ENCODE data around the gene FALEC. TPM values are rescaled to one million over a fixed set of nuclear protein-coding genes. Genes with fewer than 3 reads are reported as not detected.

The FALEC gene
- total RNA-seq, 2 experiments from 2014 or later = 0.64 TPM; not detected in 1

DNA sequence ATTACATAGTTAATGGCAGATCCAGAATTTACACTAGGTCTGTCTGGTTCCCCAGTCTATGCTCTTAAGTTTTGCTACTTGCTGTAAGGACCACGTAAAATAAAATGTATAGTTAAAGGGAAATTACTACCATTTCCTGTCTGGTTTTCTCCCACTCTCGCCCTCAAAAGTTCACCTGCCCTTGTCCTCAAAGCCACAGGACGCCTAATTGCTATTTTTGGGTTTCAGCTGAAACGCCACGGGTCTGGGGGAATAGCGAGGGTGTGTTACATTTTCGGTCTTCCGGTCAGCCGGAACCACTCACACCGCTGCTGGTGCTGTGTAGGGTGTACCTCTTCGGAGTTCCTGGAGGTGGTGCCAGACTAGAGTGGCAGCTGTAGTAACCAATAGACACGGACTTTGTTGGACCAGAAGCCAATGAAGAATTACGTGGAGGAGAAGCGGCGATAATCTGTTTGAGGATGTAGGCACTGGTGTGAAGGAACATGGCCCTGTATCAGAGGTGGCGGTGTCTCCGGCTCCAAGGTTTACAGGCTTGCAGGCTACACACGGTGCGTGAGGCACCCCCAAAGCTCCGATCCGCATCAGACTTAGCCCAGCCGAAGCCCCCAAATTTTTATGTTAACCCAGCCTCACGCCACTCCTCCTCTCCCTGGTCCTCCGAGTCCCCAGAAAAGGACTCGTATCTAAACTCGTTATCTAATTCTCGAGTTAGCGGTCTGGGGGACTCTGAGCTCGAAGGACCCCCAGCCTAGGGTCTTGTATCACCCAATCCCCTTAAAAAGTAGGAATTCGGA lies 28.4 kb upstream of the FALEC start, which contains the start of gene TARS2:
Gene TARS2, plus strand, starts transcription at position 454 of the 797 bp plus-strand sequence. Its CDS starts 32 bp downstream, at position 486.
- CTCF ChIA-PET = interaction anchor here (0.9 to 1.9 kb wide), 3 partner anchors 15 to 73 kb away, joined by 3 to 5 read pairs (median 3); no protein-coding TSS in a partner anchor
- peaks cover 22% of the 10 kb centered on the region for H3K4me1 Mint-ChIP-seq
- no peaks in the 10 kb centered on the region for H3K27me3 Mint-ChIP-seq
- peak within 1 kb of the TSS; percentile 95 for H3K4me3 Mint-ChIP-seq
- POLR2A ChIA-PET = no interaction called here
- H3K36me3 Mint-ChIP-seq (ENCODE audit: low read depth) = peaks cover 21% of the 10 kb centered on the region
- peak; percentile 98 for DNase-seq
- H3K9me3 Mint-ChIP-seq = no peaks in the 10 kb centered on the region
- H3K27ac Mint-ChIP-seq = peak within 1 kb of the TSS; percentile 98

DNA sequence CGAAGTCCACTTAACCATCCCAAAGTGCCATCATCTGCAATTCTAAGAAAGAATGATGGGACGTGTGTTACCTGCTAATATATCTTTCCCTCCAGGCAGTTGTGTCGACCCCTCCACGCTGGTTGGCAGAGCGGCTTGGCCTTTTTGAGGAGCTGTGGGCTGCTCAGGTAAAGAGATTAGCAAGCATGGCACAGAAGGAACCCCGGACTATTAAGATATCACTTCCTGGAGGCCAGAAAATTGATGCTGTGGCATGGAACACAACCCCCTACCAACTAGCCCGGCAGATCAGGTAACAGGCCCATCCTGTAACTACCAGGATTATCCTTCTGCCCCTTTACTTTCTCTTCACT lies 27.8 kb upstream of the FALEC start:
- Mint-ChIP-seq H3K9me3 (no peaks in the 10 kb centered on the region), H3K27me3 (no peaks in the 10 kb centered on the region), H3K27ac (peak overlapping the region; percentile 98), H3K36me3 (ENCODE audit: low read depth) (peaks cover 23% of the 10 kb centered on the region), H3K4me3 (peak overlapping the region; percentile 95), H3K4me1 (peaks cover 22% of the 10 kb centered on the region)
- ChIA-PET POLR2A (no interaction called here), CTCF (interaction anchor here (0.9 to 1.9 kb wide), 3 partner anchors 16 to 72 kb away, joined by 3 to 5 read pairs (median 3); no protein-coding TSS in a partner anchor)
- no peak for DNase-seq

DNA sequence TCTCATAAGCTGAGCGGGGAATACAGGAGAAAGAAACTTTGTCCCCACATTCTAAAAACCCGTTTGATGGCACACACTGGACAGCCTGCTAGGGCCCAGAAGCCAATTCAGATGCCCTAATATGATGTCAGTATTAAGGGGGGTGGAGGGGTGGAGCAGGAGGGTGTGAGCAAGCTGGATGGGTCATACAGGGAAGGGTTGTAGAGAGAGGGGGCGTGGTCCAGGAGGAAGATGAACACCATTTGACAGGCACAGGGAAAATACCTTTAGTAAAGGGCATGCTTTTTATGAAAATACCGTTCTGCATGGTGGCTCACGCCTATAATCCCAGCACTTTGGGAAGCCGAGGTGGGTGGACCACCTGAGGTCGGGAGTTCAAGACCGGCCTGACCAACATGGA lies 22.4 kb upstream of the FALEC start:
- H3K36me3 Mint-ChIP-seq (ENCODE audit: low read depth) = peaks cover 35% of the 10 kb centered on the region
- H3K4me1 Mint-ChIP-seq = peaks cover 9% of the 10 kb centered on the region
- no peak overlapping the region for H3K4me3 Mint-ChIP-seq
- ChIA-PET CTCF (interaction anchor here (1.1 kb wide), 1 partner anchor 72 kb away, joined by 3 read pairs; no protein-coding TSS in a partner anchor), POLR2A (interaction anchor here (0.8 kb wide), 1 partner anchor 122 kb away, joined by 3 read pairs; no protein-coding TSS in a partner anchor)
- DNase-seq = no peak
- H3K27ac Mint-ChIP-seq = no peak overlapping the region
- H3K9me3 Mint-ChIP-seq = no peaks in the 10 kb centered on the region
- H3K27me3 Mint-ChIP-seq = no peaks in the 10 kb centered on the region

DNA sequence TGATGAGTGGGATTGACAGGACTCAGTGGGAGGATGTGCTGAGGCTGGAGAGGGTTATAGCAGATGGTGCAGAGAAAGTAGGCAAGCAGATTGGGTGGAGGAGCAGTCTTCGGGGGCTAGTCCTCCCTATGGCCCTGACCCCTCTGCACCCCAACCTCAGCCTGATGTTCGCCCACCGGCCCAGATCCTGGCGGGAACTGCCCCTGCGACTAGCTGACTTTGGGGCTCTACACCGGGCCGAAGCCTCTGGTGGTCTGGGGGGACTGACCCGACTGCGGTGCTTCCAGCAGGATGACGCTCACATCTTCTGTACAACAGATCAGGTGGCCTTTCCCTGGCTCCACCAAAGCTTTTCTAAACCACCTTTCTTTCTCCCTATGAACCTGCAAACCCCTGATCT lies 17.2 kb upstream of the FALEC start:
- peaks cover 31% of the 10 kb centered on the region for H3K36me3 Mint-ChIP-seq (ENCODE audit: low read depth)
- no peak overlapping the region for H3K4me3 Mint-ChIP-seq
- no peak for DNase-seq
- ChIA-PET CTCF (interaction anchor here (1.4 kb wide), 1 partner anchor 51 kb away, joined by 4 read pairs; the partner anchor contains the start of gene ADAMTSL4), POLR2A (no interaction called here)
- no peaks in the 10 kb centered on the region for H3K4me1 Mint-ChIP-seq
- H3K27me3 Mint-ChIP-seq = no peaks in the 10 kb centered on the region
- H3K9me3 Mint-ChIP-seq = no peaks in the 10 kb centered on the region
- no peak overlapping the region for H3K27ac Mint-ChIP-seq

DNA sequence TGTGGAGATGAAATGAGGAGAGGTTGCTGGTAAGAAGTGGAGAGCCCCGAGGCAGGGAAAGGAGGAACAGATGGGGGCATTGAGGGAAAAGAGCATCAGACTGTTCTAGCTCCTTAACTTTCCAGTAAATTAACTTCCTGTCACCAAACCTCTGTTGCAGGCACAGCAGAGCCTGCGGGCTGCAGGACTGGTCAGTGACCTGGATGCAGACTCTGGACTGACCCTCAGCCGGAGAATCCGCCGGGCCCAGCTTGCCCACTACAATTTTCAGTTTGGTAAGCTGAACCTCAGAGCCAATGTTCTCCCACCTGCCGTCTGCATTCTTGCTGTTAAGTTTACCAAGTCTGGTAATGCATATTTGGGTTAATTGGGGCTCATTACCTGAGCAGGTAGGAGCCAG lies 10.1 kb upstream of the FALEC start:
- ChIA-PET CTCF (interaction anchor here (0.6 kb wide), 1 partner anchor 10 kb away, joined by 3 read pairs; no protein-coding TSS in a partner anchor), POLR2A (no interaction called here)
- H3K27ac Mint-ChIP-seq = no peak overlapping the region

DNA sequence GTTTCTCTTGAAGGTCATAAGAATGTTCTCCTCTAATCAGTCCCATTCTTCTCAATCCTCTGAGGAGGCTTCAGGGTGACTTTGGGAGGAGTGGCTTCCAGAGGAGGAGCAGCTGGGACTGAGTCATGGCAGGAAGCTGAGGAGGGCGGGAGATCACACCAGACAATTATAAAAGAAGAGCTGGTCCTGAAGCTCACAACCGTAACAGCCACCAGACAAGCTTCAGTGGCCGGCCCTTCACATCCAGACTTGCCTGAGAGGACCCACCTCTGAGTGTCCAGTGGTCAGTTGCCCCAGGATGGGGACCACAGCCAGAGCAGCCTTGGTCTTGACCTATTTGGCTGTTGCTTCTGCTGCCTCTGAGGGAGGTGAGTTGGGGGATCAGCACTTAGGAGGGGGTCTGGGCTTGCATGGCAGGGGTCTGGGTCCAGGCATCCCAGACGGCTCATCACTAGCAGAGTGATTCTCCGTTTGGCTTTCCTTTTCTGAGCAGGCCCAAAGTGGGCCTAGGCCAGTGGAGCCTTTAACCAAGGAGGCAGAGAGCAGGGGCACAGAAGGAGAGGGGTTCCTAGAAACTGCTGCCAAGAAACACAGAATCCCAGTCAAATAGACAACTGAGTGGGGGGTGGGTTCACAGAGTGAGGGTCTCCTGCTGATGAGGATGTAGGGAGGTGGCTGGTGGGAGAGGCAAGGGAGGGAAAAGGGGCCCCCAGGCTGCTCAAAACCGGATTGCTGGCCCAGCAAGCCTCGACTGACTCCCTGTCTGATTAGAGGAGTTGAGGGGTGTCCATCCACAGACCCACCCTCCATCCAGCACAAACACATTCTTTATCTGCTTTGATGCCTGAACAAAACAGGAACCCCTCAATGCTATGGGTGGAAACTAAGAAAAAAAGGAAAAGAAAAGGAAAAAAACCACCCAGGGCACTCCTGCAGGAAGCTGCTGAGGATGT lies 7.4 kb upstream of the FALEC start, which contains the start of gene ECM1:
Gene ECM1, plus strand, starts transcription at position 198 of the 953 bp plus-strand sequence. Its CDS starts 101 bp downstream, at position 299.
- ChIA-PET POLR2A (no interaction called here), CTCF (interaction anchor here (0.8 to 2.8 kb wide), 3 partner anchors 8 to 51 kb away, joined by 3 to 9 read pairs (median 6); partner anchors contain the start of gene FALEC)
- Mint-ChIP-seq H3K36me3 (ENCODE audit: low read depth) (peaks cover 19% of the 10 kb centered on the region), H3K27ac (no peak within 1 kb of the TSS), H3K9me3 (no peaks in the 10 kb centered on the region), H3K4me3 (no peak within 1 kb of the TSS), H3K4me1 (peaks cover 5% of the 10 kb centered on the region), H3K27me3 (no peaks in the 10 kb centered on the region)
- no peak for DNase-seq

More for the DNA sequence above, 10.1 kb upstream of the FALEC start:
- Mint-ChIP-seq H3K36me3 (ENCODE audit: low read depth) (peaks cover 27% of the 10 kb centered on the region), H3K4me1 (peaks cover 5% of the 10 kb centered on the region), H3K9me3 (no peaks in the 10 kb centered on the region), H3K4me3 (no peak overlapping the region), H3K27me3 (no peaks in the 10 kb centered on the region)
- no peak for DNase-seq

DNA sequence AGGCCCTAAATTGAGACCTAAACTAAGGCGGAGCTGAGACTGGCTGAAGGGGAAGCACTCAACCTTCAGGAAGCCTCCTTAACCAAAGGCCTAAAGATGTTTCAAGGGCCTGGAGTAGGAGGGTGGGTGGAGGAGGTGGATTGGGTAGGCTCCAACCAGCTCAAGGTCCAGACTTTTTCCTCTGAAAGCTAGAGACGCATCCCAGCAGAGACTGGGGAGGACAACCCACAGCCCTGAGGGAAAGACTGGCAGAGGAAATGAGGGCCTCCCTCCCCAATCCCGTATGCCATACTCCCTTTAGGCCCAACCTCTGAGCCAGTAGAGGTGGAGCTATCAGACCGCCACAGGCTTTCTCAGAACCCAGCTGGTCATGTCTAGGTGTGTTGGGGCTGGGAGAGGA lies 6.6 kb upstream of the FALEC start:
- CTCF ChIA-PET = interaction anchor here (0.5 to 2.8 kb wide), 3 partner anchors 8 to 134 kb away, joined by 3 to 9 read pairs (median 3); partner anchors contain the start of gene FALEC
- H3K4me3 Mint-ChIP-seq = no peak overlapping the region
- H3K27me3 Mint-ChIP-seq = no peaks in the 10 kb centered on the region
- POLR2A ChIA-PET = no interaction called here
- peaks cover 5% of the 10 kb centered on the region for H3K4me1 Mint-ChIP-seq
- H3K36me3 Mint-ChIP-seq (ENCODE audit: low read depth) = peaks cover 18% of the 10 kb centered on the region
- H3K27ac Mint-ChIP-seq = no peak overlapping the region
- H3K9me3 Mint-ChIP-seq = no peaks in the 10 kb centered on the region
- DNase-seq = no peak

DNA sequence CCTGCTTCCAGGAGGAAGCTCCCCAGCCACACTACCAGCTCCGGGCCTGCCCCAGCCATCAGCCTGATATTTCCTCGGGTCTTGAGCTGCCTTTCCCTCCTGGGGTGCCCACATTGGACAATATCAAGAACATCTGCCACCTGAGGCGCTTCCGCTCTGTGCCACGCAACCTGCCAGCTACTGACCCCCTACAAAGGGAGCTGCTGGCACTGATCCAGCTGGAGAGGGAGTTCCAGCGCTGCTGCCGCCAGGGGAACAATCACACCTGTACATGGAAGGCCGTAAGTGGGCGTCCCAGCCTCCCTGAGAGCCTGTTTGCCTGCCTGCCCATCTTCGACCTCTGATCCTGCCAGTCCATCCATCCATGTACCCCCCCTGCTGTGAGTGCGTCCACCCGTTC lies 4.0 kb upstream of the FALEC start:
- CTCF ChIA-PET = interaction anchor here (0.6 kb wide), 1 partner anchor 31 kb away, joined by 3 read pairs; no protein-coding TSS in a partner anchor
- peaks cover 17% of the 10 kb centered on the region for H3K4me1 Mint-ChIP-seq
- no peaks in the 10 kb centered on the region for H3K27me3 Mint-ChIP-seq
- H3K36me3 Mint-ChIP-seq (ENCODE audit: low read depth) = peaks cover 9% of the 10 kb centered on the region
- POLR2A ChIA-PET = no interaction called here
- H3K27ac Mint-ChIP-seq = no peak overlapping the region
- H3K9me3 Mint-ChIP-seq = no peaks in the 10 kb centered on the region
- H3K4me3 Mint-ChIP-seq = no peak overlapping the region
- DNase-seq = no peak

DNA sequence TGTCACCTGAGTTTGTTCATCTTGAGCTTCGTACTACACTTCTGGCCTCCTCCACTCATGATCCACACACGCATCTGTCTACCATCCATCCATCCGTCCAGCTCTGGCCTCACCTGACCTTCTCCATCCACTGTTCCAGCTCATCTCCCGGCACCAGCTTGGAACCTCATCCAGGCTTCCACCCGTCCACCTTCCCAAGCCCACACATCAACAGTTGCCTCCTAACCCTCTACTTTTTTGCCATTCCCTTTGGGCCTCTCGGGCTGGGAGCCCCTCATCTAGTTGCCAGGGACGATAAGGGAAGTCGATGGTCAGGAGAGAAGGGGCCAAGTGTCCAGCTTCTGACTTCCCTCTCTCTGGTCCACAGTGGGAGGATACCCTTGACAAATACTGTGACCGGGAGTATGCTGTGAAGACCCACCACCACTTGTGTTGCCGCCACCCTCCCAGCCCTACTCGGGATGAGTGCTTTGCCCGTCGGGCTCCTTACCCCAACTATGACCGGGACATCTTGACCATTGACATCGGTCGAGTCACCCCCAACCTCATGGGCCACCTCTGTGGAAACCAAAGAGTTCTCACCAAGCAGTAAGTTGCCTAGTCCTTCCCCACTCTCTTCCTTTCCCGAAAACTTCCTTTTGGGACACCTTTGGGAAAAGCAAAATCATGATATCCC lies 3.4 kb upstream of the FALEC start:
- ChIA-PET CTCF (interaction anchor here (0.6 to 1.0 kb wide), 2 partner anchors 25 to 32 kb away, joined by 3 read pairs; partner anchors contain the start of gene TARS2), POLR2A (interaction anchor here (0.6 kb wide), 1 partner anchor 51 kb away, joined by 3 read pairs; no protein-coding TSS in a partner anchor)
- peak overlapping the region; percentile 21 for H3K27ac Mint-ChIP-seq
- no peak for DNase-seq
- H3K9me3 Mint-ChIP-seq = no peaks in the 10 kb centered on the region
- H3K4me1 Mint-ChIP-seq = peaks cover 20% of the 10 kb centered on the region
- H3K36me3 Mint-ChIP-seq (ENCODE audit: low read depth) = peaks cover 4% of the 10 kb centered on the region
- no peaks in the 10 kb centered on the region for H3K27me3 Mint-ChIP-seq
- H3K4me3 Mint-ChIP-seq = no peak overlapping the region

DNA sequence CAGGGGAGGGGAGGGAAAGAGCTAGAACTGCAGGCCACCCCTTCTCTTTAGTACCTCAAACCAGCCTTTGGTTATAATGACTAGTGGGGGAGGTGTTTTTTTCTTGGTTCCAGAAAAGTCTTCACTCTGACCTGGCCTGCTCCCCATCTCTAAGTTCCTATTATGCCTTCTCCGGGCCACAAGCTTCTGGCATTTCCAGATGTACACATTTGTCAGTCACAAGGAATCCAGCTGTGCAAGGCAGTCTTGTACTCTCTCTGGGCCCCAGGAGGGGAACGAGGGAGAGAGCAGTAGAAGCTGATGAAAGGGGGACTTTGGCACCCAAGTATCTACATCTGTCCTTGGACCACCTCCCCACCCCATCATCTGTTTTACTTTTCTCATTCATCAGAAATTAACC lies 2.7 kb upstream of the FALEC start:
- DNase-seq = no peak
- no peak overlapping the region for H3K27ac Mint-ChIP-seq
- no peaks in the 10 kb centered on the region for H3K9me3 Mint-ChIP-seq
- H3K36me3 Mint-ChIP-seq (ENCODE audit: low read depth) = peaks cover under 1% of the 10 kb centered on the region
- CTCF ChIA-PET = interaction anchor here (1.0 to 1.1 kb wide), 2 partner anchors 25 to 149 kb away, joined by 3 read pairs; partner anchors contain the start of genes RPRD2 and TARS2
- no peaks in the 10 kb centered on the region for H3K27me3 Mint-ChIP-seq
- peaks cover 21% of the 10 kb centered on the region for H3K4me1 Mint-ChIP-seq
- POLR2A ChIA-PET = no interaction called here
- no peak overlapping the region for H3K4me3 Mint-ChIP-seq

DNA sequence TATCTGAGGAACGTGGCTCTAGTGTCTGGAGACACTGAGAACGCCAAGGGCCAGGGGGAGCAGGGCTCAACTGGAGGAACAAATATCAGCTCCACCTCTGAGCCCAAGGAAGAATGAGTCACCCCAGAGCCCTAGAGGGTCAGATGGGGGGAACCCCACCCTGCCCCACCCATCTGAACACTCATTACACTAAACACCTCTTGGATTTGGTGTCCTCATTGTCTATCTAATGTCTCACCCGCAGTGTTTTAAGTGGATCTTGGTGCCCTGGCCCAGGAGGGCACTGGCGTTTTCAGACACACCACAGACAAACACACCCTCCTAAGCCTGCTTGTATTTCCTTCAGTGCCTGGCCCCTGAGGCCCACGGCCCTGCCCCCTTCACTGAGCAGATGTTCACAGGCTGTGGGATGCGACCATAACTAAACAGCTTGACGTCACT lies 2.2 kb upstream of the FALEC start:
- Mint-ChIP-seq H3K27ac (no peak overlapping the region), H3K27me3 (no peaks in the 10 kb centered on the region), H3K9me3 (no peaks in the 10 kb centered on the region), H3K4me1 (peaks cover 19% of the 10 kb centered on the region), H3K36me3 (ENCODE audit: low read depth) (no peaks in the 10 kb centered on the region), H3K4me3 (no peak overlapping the region)
- DNase-seq = no peak
- ChIA-PET CTCF (interaction anchor here (0.9 to 4.1 kb wide), 5 partner anchors 16 to 150 kb away, joined by 3 to 16 read pairs (median 3); partner anchors contain the start of genes RPRD2 and TARS2), POLR2A (interaction anchor here (0.6 kb wide), 1 partner anchor 52 kb away, joined by 5 read pairs; no protein-coding TSS in a partner anchor)

All from activated CD4-positive, alpha-beta T cell treated with anti-CD3 and anti-CD28 coated beads, Interleukin-2, amount 10 ng/mL, durations not matched to agents 7 days and 5 days (primary cell).